CD4-positive, alpha-beta T cell treated with Interleukin-4 for 1 hour (primary cell): ENCODE data around the gene HEATR9.

ENCODE experiments used
- DNase-seq, 2 donors: peaks; one replicate each; pipeline ENCODE4 v3.0.0-alpha.2; 2020 to 2022

HEATR9 gene

DNA sequence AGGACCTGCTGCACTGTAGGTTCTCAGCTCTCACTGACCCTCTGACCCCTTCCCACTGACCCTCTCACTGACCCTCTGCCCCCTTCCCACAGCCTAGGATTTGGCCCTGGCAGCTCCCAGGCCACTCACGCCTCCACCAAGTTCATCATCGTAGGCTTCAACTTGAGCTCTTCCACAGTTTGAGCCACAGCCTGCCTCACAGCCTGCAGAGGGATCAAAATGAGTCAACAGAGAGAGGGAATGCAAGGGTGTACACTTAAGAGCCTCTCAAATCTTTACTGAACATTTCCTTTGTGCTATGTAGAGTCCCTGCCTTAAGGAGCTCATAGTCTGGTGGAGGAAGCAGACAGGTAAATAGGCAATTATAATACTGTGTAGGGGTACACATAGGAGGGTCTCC lies 12.1 kb downstream of the HEATR9 start:
- DNase-seq, result no peak

DNA sequence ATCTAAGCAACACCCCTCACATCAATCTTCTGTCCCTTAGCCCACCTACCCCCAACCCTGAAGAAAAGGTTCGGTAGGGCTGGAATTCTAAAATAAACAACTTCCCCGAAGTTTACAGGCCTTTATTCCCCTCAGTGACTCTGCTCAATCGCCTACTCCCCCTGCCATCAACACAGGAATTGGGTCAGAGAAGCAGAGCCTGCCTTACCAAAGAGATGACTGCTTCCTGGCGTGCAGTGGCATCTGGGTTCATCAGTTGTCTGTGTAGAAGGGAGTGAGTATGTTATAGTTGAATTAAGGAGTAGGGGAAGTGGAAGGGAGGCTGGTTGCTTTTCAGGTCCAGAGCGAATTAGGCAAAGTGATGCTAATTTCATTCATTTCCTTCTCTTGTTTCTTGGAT lies 12.7 kb downstream of the HEATR9 start:
- DNase-seq, result no peak

DNA sequence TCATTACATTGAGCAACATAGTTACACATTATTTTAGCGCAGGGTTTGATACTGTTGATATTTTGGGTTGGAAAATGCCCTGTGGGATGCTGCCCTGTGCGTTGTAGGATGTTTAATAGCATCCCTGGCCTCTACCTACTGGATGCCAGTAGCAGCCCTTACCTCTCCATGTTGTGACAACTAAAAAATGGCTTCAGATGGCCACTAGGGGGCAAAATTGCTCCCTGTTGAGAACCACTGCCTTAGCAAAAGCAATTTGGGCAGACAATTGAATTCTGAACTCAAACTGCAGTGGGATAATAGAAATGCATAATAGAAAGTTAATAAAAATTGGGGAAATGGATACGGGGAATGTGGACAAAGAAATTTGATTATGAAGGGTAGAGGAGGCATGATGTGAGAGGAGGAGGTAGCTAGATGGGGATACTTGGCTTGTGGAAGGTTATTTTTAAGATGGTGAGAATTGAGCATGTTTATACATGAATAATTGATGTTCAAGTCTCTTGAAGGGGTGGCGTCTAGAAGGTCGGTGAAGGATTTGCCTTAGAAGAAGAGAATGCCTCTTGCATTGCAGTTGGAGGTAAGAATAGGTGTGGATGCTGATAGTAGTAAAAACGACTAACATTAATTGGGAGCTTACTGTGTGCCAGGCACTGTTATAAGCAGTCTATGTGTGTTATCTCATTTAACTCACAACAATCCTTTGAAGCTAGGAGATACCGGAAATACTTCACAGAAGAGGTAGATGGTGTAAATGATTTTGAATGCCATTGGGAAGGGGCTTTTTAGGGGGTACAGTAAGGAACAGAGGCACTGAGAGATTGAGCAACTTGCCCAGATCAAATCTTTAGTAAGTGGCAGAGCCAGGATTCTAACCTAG lies 19.0 kb downstream of the HEATR9 start:
- peak; percentile 64 to 76 for DNase-seq

DNA sequence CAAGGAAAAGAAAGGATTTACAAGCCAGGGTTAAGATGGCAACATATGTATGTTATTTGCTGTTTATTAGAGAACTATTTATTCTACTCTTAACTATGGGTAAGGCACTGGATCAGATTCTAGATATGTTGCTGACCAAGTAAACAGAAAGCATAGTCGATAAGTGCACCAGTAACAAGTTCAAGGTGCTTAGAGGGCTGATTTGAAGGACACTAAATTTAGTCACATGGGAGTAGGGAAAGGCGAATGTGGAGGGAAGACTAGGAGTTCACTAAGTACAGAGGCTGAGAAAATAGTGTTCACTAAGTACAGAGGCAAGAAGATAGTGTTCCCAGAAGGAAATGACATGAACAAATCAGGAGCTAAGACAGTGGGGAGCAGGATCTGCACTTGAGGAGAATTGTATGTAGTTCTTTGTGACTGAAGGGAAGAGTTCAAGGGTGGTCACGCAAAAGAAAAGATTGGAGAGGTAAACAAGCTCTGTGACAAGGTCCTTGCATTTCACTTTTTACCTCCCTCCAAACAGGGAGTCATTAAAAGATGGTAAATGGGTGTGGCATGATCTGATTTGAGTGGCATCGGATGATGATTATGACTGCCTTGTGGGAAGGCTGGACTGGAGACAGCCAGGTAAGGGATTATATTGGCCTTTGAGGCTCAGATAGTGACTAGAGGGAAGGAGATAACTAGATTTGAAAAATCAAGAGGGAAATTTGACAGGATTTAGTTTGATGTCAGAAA lies 20.9 kb downstream of the HEATR9 start:
- no peak for DNase-seq

DNA sequence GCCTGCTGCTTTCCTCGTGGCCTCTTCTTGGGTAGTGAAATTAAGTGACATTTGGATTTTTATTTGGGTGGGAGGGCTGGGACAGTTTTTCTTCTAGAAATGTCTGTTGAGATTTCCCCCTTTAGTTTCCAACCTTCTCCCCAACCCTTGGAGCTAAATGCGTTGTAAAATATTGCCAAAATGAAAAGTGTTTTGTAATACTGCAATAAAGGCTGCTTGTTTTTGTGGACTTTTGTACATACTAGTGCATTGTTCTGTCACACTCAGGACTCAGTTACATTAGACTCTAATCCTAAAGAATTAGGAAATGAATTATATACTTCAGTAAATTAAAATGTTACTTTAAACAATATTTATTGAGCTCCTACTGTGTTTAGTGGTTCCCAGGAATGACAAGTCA lies 21.7 kb downstream of the HEATR9 start:
- no peak for DNase-seq

DNA sequence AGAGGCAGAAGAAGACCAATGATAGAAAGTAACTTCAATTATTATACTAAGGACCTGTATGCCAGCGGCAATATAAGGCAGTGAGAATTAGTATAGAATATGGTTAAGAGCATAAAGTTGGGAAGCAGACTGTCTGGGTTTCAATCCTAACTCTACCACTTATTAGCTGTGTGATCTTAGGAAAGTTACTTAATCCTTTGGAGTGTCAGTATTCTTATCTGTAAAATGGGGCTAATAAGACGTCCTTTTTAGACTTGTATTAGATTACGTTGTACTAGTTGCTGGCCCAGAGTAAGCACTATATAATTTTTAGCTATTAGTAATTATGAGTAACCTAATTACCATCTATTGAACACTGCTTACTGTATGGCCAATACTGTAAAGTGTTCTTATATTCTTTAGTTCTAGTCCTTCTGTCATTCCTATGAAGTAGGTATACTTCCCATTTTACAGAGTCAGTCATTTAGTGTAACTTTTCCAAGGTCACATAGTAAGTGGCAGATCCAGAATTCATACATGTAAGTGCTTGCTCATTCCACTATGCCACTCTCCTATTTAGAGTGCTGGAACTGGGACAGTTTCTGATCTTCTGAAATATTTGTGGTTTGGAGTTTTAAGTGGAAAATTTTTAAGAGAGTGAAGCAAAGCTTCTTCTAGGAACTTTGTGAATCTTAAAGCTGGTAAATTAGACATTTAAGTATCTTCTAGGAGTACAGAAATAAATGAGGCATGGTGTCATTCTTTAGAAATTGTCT lies 22.5 kb downstream of the HEATR9 start:
- DNase-seq, result no peak

DNA sequence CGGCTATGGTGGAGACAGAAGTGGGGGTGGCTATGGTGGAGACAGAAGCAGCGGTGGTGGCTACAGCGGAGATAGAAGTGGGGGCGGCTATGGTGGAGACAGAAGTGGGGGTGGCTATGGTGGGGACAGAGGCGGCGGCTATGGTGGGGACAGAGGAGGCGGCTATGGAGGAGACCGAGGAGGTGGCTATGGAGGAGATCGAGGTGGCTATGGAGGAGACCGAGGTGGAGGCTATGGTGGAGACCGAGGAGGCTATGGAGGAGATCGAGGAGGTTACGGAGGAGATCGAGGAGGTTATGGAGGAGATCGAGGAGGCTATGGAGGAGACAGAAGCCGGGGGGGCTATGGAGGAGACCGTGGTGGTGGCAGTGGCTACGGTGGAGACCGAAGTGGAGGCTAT lies 24.1 kb downstream of the HEATR9 start:
- DNase-seq, result no peak

DNA sequence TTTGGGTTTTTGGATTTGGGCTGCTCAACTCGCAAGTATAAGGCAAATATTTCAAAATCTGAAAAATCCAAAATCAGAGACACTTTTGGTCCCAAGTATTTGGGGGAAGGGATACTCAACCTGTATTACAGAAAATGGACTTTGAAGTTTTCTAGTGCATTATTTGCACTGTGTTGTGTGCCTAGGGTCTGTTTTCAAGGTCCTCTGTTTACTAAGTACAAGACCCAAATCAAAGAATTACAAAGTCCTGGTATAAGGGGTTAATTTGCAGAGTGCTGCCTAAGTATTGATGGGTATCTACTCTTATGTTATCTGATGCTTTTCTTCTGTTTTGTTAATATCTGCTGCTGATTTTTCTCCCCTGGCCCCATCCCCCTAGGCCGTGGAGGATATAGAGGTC lies 25.0 kb downstream of the HEATR9 start:
- DNase-seq, result no peak

DNA sequence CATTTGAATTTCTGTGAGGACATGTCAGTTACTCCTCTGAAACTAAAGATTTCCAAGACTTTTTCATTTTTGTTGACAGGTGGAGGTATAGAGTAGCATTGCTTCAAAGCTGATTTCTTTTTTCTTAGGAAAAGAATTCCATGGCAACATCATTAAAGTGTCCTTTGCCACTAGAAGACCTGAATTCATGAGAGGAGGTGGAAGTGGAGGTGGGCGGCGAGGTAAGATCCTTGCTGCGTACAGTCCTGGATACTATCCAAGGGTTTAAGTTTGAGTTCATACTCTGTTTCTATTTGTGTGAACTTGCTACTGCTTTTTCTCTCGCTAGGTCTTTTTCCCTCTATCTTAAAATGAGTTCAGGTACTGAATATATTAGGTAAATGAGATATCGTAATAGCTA lies 26.5 kb downstream of the HEATR9 start:
- no peak for DNase-seq

DNA sequence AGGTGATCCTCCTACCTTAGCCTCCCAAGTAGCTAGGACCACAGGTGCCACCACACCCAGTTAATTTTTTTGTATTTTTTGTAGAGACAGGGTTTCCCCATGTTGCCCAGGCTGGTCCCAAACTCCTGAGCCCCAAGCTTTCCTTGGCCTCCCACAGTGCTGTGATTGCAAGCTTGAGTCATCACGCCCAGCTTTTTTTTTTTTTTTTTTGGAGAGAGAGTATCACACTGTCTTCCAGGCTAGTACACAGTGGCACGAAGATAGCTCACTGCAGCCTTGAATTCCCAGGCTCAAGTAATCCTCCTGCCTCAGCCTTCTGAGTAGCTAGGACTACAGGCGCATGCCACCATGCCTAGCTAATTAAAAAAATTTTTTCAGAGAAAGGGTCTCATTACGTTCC lies 27.2 kb downstream of the HEATR9 start:
- DNase-seq, result no peak

DNA sequence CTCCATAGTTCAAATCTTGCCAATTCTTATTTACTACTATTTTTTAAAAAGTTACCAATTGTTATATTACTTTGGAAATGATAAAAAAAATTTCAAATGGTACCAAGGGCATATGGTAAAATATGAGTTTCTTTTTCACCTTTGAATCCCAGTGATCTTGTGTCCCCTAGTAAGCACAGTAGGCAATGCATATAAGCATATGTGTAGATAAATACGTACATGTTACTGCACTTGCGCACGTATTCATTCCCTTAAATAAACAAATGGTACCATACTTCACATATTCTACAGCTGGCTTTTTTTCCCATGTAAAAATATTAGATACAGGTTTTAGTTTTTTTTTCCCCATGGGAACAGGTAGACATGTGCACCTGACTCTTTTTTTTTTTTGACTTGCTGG lies 27.6 kb downstream of the HEATR9 start:
- no peak for DNase-seq

DNA sequence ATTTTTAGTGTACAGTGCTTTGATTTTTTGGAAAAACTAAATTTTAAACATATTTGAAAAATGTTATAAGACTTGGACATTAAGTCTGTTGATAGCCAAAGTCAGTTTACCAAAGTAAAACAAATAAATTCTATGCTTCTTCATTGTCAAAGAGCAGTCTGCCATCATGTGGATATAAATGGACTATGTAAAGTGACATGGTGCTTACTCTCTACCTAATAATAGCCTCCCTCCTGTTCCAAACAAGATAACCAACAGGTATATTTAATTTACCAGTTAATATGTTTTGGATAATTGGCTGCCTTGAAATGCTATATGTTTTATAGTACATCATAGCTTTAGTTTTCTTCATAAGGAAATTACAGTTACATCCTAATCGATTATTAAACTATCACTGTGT lies 43.5 kb downstream of the HEATR9 start:
- no peak for DNase-seq

DNA sequence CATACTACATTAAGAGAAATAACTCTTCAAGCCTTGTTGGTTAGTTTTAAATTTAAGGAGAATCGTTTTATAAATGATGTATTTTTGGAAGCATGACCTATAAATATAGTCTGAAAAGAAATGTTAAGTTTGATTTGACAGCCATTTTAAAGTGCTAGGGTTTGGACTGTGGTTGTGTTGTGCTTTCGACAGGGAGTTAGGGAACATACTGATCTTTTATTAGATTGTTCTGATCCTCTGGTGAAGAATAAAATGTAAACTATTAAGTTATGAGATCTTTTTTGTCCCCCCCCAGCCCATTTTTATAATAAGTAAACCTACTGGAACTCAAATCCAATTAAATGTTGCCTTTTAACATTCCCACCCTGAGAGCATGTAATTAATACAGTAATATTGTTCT lies 47.4 kb downstream of the HEATR9 start:
- DNase-seq, result no peak

DNA sequence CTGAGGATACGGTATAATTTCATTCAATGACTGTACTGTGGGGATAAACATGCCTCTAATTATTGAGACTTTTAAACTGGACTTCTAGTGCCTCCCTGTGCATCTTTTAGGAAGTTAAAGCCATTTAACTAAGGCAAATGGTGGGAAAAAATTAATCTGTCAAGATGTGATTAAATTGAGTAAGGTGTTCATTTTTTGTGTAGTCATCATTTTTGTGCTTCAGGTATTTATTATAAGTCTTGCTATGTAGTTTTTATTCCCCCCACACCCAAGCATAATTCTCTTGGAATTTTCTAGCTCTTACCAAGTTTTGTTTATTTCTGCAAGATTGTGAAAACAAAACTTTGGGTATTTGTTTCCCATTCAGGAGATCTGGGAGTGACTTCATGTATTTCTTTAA lies 49.2 kb downstream of the HEATR9 start:
- DNase-seq, result no peak

DNA sequence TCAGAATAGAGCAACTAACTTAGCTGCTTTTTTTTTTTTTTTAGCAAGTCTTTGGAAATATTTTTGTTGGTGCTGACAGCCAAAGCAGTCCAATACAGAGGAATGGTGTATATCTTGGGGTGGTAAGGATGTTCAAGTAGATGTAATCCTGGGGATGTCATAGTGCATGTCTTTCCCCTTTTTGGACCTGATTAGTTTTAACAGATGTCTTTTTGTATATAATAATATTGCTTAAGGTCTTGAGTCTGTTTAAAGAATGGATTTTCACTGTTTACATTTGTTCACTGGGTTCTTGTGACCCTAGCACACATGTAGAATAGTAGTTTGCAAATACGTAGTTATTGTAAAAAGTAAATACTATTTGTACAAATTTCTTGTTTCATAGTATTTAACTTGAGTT lies 51.5 kb downstream of the HEATR9 start:
- DNase-seq, result no peak

DNA sequence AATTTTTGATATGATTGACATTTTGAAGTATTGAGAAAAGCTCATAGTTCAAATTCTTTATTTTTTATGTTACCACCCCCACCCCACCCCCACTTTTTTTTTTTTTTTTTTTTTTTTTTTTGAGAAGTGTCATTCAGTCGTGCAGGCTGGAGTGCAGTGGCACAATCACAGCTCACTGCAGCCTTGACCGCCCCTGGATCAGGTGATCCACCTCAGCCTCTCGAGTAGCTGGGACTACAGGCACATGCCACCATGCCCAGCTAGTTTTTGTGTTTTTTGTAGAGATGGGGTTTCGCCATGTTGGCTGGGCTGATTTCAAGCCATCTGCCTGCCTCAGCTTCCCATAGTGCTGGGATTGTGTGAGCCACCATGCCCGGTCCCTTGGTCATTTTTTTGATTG lies 52.0 kb downstream of the HEATR9 start:
- no peak for DNase-seq

DNA sequence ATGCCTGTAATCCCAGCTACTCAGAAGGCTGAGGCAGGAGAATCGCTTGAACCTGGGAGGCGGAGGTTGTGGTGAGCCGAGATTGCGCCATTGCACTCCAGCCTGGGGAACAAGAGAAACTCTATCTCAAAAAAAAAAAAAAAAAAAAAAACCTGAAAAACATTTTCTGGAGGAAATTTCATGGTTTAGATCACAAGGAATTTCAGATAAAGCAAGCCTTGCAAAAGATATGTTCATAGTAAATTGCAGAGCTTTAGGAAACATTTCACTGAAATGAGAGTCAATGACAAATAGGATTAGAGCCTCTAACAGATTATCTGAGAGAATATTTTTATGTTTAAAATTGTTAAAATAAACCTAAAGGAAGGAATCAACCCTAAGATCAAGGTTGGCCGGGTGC lies 56.2 kb downstream of the HEATR9 start:
- DNase-seq, result no peak

DNA sequence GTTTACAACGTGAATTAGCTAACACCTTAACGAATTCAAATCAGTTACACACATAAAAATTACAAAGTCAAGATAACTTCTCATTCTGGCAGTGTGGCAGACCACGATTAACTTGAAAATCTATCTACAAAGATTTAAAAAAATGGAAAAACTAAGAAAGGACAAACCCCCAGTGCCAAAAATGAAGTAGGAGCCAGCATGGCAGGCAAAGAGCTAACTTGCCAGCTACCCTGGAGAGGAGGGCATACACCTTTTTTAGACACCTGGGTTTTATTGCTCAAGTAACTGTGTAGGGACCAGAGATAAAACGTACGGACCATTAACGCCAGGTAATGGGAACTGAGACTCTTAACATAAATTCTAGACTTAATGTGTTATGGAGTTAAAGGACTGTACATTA lies 56.9 kb downstream of the HEATR9 start:
- DNase-seq, result no peak

DNA sequence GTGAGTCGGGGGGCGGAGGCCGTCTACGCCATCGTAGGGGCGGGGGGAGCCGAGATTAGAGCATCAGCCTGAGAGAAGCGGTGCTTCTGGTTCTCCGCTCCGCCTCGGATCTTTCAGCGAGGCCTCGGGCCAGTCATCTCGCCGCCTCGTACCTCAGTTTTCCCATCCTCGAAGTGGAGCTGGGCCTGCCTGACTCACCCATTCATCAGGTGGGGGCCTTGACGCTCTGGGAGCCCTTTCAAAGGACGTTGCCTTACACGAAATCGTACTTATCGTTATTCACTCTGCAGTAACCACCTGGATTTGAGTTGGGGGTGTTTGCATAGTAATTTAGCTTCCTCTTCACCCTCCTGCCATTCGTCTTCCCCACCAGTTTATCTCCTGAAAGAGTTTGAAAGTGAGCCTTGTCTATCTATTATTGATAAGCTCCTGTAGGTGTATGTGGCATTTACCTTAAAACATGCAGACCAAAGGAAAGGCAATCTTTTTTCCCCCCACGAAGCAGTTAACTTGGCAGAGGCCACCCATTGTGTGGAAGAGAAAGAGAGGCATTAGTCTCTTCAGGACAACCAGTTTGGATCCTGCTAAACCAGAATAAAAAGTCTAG lies 58.7 kb downstream of the HEATR9 start:
- no peak for DNase-seq

DNA sequence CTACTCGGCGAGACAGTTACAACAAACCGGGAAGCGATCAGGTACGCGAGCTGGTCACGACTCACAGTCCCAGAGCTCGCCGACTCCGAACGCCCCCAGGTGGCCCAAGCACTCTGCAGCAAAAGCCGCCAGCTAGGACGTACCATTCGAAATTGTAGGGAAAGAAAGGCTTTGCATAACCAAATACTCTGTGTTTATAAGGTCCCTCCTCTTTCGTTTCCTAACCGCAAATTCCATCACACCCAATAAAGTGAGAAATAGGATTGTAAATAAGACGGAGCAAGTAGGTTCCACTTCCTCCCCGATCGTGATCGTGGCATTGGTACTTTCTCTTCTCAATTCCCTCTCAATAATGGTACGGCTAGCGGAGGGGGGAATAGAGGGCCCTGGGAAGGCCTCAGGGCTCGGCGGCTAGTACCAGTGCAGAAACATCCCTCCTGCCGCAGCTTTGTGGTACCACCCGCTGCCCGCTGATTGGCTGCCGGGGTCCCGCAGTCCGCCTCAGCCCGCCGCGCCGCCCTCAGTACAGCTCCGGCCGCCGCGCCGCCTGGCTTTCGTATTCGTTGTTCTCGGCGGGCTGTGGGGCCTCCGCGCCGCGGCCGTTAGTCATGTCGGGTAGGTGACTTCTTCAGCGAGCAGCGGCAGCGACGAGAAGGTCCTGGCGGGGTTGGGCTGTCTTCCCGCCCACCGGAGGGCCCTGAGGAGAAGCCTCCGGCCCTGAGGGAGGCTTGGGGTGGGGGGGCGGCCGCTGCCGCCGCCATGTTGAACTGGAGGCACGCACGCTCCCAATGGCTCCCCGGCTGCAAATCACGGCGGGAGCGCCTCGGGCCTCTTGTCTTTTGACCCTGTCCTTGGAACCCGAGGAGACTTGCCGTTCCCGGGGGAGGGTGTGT lies 59.5 kb downstream of the HEATR9 start, which contains the start of gene TAF15:
TSS of gene TAF15 (plus strand) at position 523 of the 893 bp plus-strand sequence. CDS start at position 609, 86 bp downstream.
- peak; percentile 97 to 98 for DNase-seq

DNA sequence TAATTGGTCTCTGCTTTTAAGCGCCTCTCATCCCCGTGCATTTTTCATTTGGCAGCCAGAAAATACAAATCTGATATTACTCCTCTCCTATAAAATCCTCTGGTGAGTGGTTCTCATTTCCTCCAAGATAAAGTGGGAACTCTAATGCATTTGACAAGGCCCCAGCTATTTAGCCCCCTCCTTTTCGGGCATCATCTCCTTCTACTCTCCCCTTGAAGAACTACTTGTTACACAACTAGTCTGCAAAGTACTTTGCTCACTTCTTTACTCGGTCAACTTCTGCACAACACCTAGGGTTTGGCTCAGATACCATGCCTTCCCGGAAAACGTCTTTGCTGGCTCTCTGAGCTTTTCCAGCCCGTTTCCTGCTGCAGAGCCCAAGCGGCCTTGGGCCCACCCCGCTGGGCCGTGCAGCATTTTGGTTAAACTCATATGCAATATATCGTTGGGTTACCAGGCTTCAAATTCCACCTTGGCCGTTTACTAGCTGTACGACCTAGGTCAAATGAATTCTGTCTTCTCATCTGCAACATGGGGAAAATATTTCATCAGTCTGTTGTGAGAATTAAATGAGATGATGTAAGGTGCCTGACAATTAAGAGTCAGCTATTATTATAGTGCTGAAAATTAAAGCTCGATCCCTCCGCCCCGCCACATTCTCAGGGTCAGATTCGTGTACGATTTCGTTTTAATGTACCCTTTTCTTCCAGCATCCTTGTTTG lies 60.3 kb downstream of the HEATR9 start:
- no peak for DNase-seq
